K562 (cell line): Measurements from ENCODE around the gene FPR1. TPM values are rescaled to one million over a fixed set of nuclear protein-coding genes. Genes with fewer than 3 reads are reported as not detected.

Source experiments
- CAMTA2 ChIP-seq: fragments of 250-450 bp; sonication (Bioruptor Pico); conservative IDR thresholded peaks from 2 replicates; pipeline ENCODE4 v1.5.1; 2022
- EHMT2 ChIP-seq: fragments of 450-650 bp; IDR thresholded peaks from 2 replicates; pipeline ENCODE4 v1.6.1; 2018; ENCODE audit warnings: antibody characterized with exemption
- ETV1 ChIP-seq: fragments of 450-650 bp; conservative IDR thresholded peaks from 2 replicates; pipeline ENCODE4 v1.6.1; 2016; ENCODE audit warnings: missing genetic modification characterization, control low read depth, low read depth, missing compliant biosample characterization
- EZH2 ChIP-seq: IDR thresholded peaks from 2 replicates; pipeline ENCODE4 v1.6.1; 2012; ENCODE audit warnings: low read depth, mild to moderate bottlenecking, inconsistent platforms, low read length, borderline replicate concordance
- GABPA ChIP-seq: fragments of 200-800 bp; sonication (Bioruptor generic); conservative IDR thresholded peaks from 2 replicates; pipeline ENCODE4 v1.6.1; 2016; ENCODE audit warnings: low read depth, missing genetic modification characterization, missing compliant biosample characterization
- GTF2E2 ChIP-seq: fragments of 200-800 bp; sonication (Bioruptor generic); IDR thresholded peaks from 2 replicates; pipeline ENCODE4 v1.6.1; 2016; ENCODE audit warnings: missing genetic modification characterization, missing compliant biosample characterization
- JUND ChIP-seq, 2 experiments: IDR thresholded peaks; 2 replicates in 1 of 2; 3 replicates in 1 of 2; pipeline ENCODE4 v1.6.1; 2011; ENCODE audit warnings: borderline replicate concordance in 2 of 2, low read depth in 2 of 2, low read length in 2 of 2, improper control_type of control experiment in 1 of 2, missing biosample characterization in 1 of 2, missing genetic modification characterization in 1 of 2, missing genetic modification reagents in 1 of 2
- NFE2 ChIP-seq: IDR thresholded peaks from 2 replicates; pipeline ENCODE4 v1.6.1; 2014; ENCODE audit warnings: antibody characterized with exemption, low read depth
- NR2C2 ChIP-seq, 2 experiments: fragments of 200-800 bp in 1 of 2; sonication (Bioruptor generic) in 1 of 2; sonication (generic) in 1 of 2; formaldehyde crosslinking in 1 of 2; IDR thresholded peaks; 2 replicates each; pipeline versions ENCODE4 v1.6.1 to v1.8.0; 2016 to 2022; ENCODE audit warnings: mild to moderate bottlenecking in 1 of 2, missing compliant biosample characterization in 1 of 2, missing genetic modification characterization in 1 of 2, missing genetic modification reagents in 1 of 2
- SMAD4 ChIP-seq: fragments of 250-450 bp; sonication (Bioruptor Pico); conservative IDR thresholded peaks from 2 replicates; pipeline ENCODE4 v1.8.0; 2021; ENCODE audit warnings: inconsistent platforms, mild to moderate bottlenecking, moderate library complexity
- SPI1 ChIP-seq: IDR thresholded peaks from 2 replicates; pipeline ENCODE4 v1.6.1; 2011; ENCODE audit warnings: low read depth, low read length, control low read depth, borderline replicate concordance
- polyA plus RNA-seq, 8 experiments: library from polyadenylated mRNA; depleted of rRNA in 4 of 8; stranded (reverse) in 5 of 8; unstranded in 3 of 8; fragments of >200 nt; fragmentation: Nextera tagmentation in 2 of 8; fragmentation: Illumina TruSeq in 1 of 8; extraction: Ambion mirVana in 2 of 8; extraction: Trizol in 1 of 8; gene quantifications; 2 replicates each; pipeline versions ENCODE4 v1.2.1 to v1.2.3, GENCODE V29; 2011 to 2014; ENCODE audit warnings: inconsistent platforms in 1 of 8, missing spikeins in 1 of 8
- total RNA-seq, 7 experiments: library from RNA; depleted of rRNA in 6 of 7; stranded (reverse); fragments of >200 nt in 6 of 7; fragmentation: Illumina TruSeq in 2 of 7; extraction: Trizol in 2 of 7; gene quantifications; 2 replicates each; pipeline versions ENCODE4 v1.2.1 to v1.2.3, GENCODE V29; 2011 to 2021; ENCODE audit warnings: low replicate concordance in 1 of 7
- TF ChIP-seq, protein P1 (sequence below), 2 experiments: IDR thresholded peaks; 2 replicates each; pipeline ENCODE4 v1.6.1; 2012; ENCODE audit warnings: improper control_type of control experiment in 2 of 2, low read depth in 2 of 2, low read length in 2 of 2, borderline replicate concordance in 1 of 2
- TF ChIP-seq, protein P2 (sequence below), 2 experiments: IDR thresholded peaks in 1 of 2; conservative IDR thresholded peaks in 1 of 2; 2 replicates each; pipeline ENCODE4 v1.6.1; 2016; ENCODE audit warnings: low read depth in 2 of 2, mild to moderate bottlenecking in 1 of 2, missing compliant biosample characterization in 1 of 2, missing genetic modification characterization in 1 of 2, moderate library complexity in 1 of 2
- TF ChIP-seq, protein P3 (sequence below), 3 experiments: fragments of 200-800 bp in 1 of 3; fragments of 250-450 bp in 1 of 3; fragments of 450-650 bp in 1 of 3; sonication (Bioruptor Pico) in 1 of 3; sonication (Bioruptor generic) in 1 of 3; formaldehyde crosslinking in 1 of 3; IDR thresholded peaks; 2 replicates each; pipeline versions ENCODE4 v1.6.1 to v1.8.0; 2016 to 2022; ENCODE audit warnings: mild to moderate bottlenecking in 2 of 3, missing genetic modification characterization in 2 of 3, missing compliant biosample characterization in 1 of 3, moderate library complexity in 1 of 3

The FPR1 gene
- total and polyA plus RNA-seq, 9 of the 15 experiments (the other 6 are each of a cell fraction or from before 2014, with no cell fraction given), result 0.06 to 0.25 (median 0.14) TPM; not detected in 4

DNA sequence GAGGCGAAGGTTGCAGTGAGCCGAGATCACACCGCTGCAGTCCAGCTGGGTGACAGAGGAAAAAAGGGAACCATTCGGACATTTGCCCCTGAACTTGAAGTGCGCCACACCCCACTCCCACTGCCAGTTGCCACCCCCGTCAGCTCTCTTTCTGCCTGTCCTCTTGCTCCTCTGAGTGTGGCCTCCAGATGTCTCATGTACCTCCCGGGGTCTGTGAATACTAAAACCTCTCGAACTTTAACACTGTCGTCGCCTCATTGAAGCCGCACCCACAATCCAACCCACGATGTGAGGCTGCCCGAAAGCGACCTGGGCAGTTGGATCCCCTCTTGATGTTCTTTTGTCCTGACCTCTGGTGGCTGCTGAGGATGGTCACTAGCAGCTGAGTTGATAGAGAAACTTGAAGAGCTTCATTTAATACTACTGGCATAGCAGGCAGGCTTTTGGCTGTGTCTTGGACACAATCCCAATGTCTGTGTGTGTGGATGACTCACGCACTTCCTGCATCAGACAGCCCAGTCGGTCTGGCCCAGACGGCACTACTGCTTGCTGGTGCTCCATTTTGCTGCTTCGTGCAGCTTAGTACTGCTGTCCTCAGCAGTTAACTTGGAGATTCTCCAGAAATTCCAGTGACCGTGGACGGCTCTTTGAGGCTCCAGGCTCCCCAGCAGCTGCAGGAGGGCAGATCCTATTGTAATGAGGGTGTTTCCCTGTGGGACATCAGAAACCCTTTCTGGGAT is 47.5 kb upstream of the FPR1 start (continued):
- TF ChIP-seq, protein P1, sequence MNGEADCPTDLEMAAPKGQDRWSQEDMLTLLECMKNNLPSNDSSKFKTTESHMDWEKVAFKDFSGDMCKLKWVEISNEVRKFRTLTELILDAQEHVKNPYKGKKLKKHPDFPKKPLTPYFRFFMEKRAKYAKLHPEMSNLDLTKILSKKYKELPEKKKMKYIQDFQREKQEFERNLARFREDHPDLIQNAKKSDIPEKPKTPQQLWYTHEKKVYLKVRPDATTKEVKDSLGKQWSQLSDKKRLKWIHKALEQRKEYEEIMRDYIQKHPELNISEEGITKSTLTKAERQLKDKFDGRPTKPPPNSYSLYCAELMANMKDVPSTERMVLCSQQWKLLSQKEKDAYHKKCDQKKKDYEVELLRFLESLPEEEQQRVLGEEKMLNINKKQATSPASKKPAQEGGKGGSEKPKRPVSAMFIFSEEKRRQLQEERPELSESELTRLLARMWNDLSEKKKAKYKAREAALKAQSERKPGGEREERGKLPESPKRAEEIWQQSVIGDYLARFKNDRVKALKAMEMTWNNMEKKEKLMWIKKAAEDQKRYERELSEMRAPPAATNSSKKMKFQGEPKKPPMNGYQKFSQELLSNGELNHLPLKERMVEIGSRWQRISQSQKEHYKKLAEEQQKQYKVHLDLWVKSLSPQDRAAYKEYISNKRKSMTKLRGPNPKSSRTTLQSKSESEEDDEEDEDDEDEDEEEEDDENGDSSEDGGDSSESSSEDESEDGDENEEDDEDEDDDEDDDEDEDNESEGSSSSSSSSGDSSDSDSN (IDR thresholded peaks at IDR 0.05; ENCODE audit: borderline replicate concordance in 1 of 2, low read depth in 2 of 2, low read length in 2 of 2), result peak in 1 of 2 experiments; percentile 67; a peak in 1 of 4 replicates
- TF ChIP-seq EZH2 (no peak), SPI1 (peak; percentile 54; the same call in 1 of the 2 replicates), EHMT2 (0 out of 2 replicates have a peak, but pooled peaks have one; percentile 17), ETV1 (tag) (peak; percentile 37; the same call in 1 of the 2 replicates), CAMTA2 (CRISPR knock-in tag) (0 out of 2 replicates have a peak, but pooled peaks have one; percentile 8), GABPA (peak; percentile 16; the same call in 1 of the 2 replicates), SMAD4 (CRISPR knock-in tag) (peak; percentile 96), JUND (IDR thresholded peaks at IDR 0.05; ENCODE audit: borderline replicate concordance, low read depth, low read length) (peak; percentile 98), JUND (tag; IDR thresholded peaks at IDR 0.05; ENCODE audit: borderline replicate concordance, low read depth, low read length) (peak; percentile 96), GTF2E2 (tag) (peak; percentile 67; the same call in 1 of the 2 replicates), NFE2 (peak; percentile 32; the same call in 1 of the 2 replicates), NR2C2 (CRISPR knock-in tag; IDR thresholded peaks at IDR 0.05) (no peak), NR2C2 (tag; IDR thresholded peaks at IDR 0.05) (peak; percentile 56)
- TF ChIP-seq, protein P2, sequence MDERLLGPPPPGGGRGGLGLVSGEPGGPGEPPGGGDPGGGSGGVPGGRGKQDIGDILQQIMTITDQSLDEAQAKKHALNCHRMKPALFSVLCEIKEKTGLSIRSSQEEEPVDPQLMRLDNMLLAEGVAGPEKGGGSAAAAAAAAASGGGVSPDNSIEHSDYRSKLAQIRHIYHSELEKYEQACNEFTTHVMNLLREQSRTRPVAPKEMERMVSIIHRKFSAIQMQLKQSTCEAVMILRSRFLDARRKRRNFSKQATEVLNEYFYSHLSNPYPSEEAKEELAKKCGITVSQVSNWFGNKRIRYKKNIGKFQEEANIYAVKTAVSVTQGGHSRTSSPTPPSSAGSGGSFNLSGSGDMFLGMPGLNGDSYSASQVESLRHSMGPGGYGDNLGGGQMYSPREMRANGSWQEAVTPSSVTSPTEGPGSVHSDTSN (CRISPR knock-in tag; IDR thresholded peaks at IDR 0.05; ENCODE audit: low read depth), result no peak
- TF ChIP-seq, protein P2 (tag; conservative IDR thresholded peaks at IDR 0.05; ENCODE audit: low read depth), result no peak
- TF ChIP-seq, protein P3, sequence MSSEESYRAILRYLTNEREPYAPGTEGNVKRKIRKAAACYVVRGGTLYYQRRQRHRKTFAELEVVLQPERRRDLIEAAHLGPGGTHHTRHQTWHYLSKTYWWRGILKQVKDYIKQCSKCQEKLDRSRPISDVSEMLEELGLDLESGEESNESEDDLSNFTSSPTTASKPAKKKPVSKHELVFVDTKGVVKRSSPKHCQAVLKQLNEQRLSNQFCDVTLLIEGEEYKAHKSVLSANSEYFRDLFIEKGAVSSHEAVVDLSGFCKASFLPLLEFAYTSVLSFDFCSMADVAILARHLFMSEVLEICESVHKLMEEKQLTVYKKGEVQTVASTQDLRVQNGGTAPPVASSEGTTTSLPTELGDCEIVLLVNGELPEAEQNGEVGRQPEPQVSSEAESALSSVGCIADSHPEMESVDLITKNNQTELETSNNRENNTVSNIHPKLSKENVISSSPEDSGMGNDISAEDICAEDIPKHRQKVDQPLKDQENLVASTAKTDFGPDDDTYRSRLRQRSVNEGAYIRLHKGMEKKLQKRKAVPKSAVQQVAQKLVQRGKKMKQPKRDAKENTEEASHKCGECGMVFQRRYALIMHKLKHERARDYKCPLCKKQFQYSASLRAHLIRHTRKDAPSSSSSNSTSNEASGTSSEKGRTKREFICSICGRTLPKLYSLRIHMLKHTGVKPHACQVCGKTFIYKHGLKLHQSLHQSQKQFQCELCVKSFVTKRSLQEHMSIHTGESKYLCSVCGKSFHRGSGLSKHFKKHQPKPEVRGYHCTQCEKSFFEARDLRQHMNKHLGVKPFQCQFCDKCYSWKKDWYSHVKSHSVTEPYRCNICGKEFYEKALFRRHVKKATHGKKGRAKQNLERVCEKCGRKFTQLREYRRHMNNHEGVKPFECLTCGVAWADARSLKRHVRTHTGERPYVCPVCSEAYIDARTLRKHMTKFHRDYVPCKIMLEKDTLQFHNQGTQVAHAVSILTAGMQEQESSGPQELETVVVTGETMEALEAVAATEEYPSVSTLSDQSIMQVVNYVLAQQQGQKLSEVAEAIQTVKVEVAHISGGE (CRISPR knock-in tag; IDR thresholded peaks at IDR 0.05), result 0 out of 6 replicates have a peak, but pooled peaks of 1 of the 3 experiments have one; percentile 14
